NCI-H146 treated with DMSO at 0.1 percent for 48 hours (cell line): ENCODE results near the gene PUSL1.
A peak's percentile ranks its signal among the peaks of the same experiment; 100 is the strongest.

ENCODE experiments used
- DNase-seq: peaks from one replicate; lab custom pipeline; 2025; ENCODE audit not compliant: unreplicated experiment; lab: John Stamatoyannopoulos, UW

PUSL1 gene

GRCh38 chr1:1324084-1324523, 15.7 kb downstream of the PUSL1 start:
- DNase-seq: no peak

- peak; percentile 28 for DNase-seq
Observed at GRCh38 chr1:1324524-1325287, 16.3 kb downstream of the PUSL1 start, which contains the start of the genes CPTP and INTS11. Gene CPTP (plus strand): TSS chr1:1324802. CDS start chr1:1326911, 2,109 bp downstream. Gene INTS11 (minus strand): TSS chr1:1324660. CDS start chr1:1324608, 52 bp downstream.

DNA sequence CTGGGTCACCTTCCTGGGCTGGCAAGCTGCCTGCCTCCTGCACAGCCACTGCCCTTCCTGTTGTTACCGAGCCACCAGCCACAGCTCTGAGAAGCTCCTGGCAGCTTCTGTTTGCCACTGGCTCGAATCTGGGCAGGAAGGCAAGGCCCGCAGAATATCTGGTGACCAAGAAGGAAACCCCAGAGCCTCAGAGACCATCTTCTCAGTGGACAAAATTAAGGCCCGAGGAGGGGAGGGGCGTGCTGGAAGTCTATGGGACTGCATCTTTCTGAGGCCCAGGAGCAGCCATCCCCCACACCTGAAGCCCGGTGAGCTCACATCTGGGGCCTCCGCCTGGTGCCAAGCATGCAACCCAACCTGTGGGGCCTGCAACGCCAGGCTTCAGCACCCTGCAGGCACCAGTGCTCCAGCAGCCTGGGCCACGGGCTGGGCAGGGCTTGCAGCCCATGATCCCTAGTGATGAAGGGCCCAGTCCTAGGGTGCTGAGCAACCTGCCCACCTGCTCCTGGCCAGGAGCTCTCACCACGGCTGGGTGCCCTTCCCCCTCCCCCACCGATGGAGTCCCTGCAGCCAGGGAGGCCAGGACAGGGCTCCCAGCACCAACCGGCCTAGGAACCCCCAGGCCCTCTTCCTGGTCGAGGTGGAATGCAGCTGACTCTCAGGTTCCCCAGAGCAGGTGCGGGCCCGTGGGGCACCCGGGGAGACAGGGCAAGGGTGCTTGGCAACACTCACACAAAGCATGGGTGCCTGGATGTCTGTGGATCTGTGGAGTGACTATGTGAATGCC, 17.1 kb downstream of the PUSL1 start:
- no peak for DNase-seq

DNA sequence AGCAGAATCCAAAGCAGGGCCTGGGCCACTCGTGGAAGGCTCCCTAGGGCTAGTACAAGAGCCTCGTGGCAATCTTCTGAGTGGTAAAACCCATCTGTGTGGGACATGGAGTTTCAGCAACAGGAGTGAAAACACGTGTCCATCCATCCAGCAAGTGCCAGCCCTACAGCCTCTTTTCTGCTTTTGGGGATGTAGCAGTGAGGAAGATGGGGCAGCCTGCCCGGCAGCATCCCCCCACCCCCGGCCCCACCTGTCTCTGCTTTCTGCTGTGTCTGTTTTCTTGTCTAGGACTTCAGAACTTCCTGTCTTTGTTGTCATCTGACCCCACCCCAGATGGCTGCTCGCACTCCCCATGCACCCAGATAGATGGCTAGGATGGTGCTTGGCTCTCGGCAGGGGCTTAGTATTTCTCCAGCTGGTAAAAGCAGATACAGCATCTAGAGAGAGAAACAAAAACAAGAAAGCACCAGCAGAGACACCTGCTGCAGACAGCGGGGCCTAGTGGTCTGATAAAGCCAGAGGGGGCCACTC, 17.7 kb downstream of the PUSL1 start:
- no peak for DNase-seq

GRCh38 chr1:1327291-1327690, 18.9 kb downstream of the PUSL1 start:
- DNase-seq: no peak

- no peak for DNase-seq
Observed at GRCh38 chr1:1328254-1328653, 19.9 kb downstream of the PUSL1 start.

- DNase-seq: no peak
Observed at GRCh38 chr1:1329304-1330210, 21.2 kb downstream of the PUSL1 start.

DNA sequence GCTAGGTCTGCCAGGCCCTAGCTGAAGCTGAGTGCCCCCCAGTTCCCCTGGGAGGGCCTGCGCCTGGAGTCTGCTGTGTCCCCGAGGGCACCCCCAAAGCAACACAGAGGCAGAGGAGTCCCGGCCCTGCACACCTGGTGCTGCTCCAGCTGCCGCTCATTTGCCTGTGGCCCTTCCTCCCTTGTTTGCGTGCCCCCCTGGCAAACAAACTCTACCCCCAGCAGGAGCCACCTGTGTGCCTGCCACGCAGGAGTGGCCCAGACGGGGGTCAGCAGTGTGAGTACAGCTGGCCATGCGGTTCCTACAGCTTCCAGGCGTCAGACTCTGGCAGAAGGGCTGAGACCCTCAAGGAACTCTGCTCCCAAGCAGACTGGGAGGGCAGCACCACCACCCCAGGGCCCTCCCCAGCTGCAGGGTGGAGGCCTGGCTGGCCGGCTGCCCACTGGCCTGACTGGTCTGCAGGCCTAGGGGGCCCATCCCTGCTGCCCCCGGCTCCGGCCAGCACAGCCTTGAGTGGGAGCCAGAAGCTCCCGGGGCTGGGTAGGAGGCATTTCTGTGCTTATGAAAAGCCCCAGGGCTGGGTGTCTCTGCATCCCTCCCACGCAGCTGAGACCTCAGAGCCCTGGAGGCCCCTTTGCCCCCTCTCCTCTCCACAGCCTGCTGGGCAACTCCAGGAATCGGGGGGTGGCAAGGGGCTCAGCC, 22.1 kb downstream of the PUSL1 start:
- no peak for DNase-seq

DNA sequence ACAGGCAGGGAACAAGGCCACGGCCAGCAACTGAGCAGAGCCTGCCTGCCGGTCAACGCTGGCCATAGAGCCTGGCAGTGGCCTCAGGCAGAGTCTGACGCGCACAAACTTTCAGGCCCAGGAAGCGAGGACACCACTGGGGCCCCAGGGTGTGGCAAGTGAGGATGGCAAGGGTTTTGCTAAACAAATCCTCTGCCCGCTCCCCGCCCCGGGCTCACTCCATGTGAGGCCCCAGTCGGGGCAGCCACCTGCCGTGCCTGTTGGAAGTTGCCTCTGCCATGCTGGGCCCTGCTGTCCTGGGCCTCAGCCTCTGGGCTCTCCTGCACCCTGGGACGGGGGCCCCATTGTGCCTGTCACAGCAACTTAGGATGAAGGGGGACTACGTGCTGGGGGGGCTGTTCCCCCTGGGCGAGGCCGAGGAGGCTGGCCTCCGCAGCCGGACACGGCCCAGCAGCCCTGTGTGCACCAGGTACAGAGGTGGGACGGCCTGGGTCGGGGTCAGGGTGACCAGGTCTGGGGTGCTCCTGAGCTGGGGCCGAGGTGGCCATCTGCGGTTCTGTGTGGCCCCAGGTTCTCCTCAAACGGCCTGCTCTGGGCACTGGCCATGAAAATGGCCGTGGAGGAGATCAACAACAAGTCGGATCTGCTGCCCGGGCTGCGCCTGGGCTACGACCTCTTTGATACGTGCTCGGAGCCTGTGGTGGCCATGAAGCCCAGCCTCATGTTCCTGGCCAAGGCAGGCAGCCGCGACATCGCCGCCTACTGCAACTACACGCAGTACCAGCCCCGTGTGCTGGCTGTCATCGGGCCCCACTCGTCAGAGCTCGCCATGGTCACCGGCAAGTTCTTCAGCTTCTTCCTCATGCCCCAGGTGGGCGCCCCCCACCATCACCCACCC, 22.9 kb downstream of the PUSL1 start, which contains the start of gene TAS1R3:
Gene TAS1R3 (plus strand): TSS at position 213 of the 898 bp plus-strand sequence. CDS start 66 bp downstream, at position 279.
- no peak for DNase-seq

DNA sequence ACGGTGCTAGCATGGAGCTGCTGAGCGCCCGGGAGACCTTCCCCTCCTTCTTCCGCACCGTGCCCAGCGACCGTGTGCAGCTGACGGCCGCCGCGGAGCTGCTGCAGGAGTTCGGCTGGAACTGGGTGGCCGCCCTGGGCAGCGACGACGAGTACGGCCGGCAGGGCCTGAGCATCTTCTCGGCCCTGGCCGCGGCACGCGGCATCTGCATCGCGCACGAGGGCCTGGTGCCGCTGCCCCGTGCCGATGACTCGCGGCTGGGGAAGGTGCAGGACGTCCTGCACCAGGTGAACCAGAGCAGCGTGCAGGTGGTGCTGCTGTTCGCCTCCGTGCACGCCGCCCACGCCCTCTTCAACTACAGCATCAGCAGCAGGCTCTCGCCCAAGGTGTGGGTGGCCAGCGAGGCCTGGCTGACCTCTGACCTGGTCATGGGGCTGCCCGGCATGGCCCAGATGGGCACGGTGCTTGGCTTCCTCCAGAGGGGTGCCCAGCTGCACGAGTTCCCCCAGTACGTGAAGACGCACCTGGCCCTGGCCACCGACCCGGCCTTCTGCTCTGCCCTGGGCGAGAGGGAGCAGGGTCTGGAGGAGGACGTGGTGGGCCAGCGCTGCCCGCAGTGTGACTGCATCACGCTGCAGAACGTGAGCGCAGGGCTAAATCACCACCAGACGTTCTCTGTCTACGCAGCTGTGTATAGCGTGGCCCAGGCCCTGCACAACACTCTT, 23.8 kb downstream of the PUSL1 start:
- no peak for DNase-seq

DNA sequence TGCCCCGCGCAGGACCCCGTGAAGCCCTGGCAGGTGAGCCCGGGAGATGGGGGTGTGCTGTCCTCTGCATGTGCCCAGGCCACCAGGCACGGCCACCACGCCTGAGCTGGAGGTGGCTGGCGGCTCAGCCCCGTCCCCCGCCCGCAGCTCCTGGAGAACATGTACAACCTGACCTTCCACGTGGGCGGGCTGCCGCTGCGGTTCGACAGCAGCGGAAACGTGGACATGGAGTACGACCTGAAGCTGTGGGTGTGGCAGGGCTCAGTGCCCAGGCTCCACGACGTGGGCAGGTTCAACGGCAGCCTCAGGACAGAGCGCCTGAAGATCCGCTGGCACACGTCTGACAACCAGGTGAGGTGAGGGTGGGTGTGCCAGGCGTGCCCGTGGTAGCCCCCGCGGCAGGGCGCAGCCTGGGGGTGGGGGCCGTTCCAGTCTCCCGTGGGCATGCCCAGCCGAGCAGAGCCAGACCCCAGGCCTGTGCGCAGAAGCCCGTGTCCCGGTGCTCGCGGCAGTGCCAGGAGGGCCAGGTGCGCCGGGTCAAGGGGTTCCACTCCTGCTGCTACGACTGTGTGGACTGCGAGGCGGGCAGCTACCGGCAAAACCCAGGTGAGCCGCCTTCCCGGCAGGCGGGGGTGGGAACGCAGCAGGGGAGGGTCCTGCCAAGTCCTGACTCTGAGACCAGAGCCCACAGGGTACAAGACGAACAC, 24.5 kb downstream of the PUSL1 start:
- DNase-seq: no peak

GRCh38 chr1:1333551-1334241, 25.3 kb downstream of the PUSL1 start:
- no peak for DNase-seq

DNA sequence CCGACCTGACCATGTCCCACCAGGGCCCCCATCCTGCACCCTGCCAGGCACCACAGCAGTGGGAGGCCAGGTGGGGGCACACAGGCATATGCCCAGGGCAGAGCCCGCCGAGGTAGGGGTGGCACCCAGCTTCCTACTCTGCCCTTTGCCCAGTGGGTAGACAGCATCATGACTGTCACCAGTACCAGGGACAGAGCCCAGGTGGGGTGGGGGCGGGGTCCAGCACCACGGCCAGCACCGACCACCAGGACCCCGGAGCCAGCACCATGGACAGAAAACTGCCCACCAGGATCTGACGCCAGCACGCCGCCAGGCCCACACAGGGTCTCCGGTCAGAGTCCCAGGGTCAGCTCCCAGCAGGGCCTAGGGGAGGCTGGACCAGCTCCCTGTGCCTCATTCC, 26.4 kb downstream of the PUSL1 start:
- DNase-seq: no peak

DNA sequence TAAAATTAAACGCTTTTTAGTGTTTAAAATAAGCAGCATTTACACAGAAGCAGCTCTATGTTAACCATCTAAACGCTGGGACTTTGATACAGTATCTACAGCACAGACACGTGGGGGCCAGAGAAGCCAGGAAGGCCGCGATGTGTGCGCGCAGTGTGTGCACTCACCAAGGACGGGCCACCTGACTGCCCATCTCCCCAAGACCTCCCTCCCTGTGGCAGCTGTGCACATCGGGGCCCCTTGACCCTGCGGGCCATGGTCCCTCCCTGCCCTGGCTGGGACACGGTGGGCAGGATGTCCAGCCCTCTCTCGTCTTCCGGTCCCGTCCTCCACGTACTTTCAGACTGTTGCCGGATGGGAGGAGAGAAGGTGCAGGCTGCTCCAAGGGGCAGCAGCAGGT, 26.9 kb downstream of the PUSL1 start:
- DNase-seq: no peak

GRCh38 chr1:1335792-1336248, 27.4 kb downstream of the PUSL1 start:
- no peak for DNase-seq

- DNase-seq: no peak
Observed at GRCh38 chr1:1336446-1336845, 28.0 kb downstream of the PUSL1 start.
